ENCODE data around the gene SORCS2. TPM values are rescaled to one million over a fixed set of nuclear protein-coding genes. Genes with fewer than 3 reads are reported as not detected.
A peak's percentile ranks its signal among the peaks of the same experiment; 100 is the strongest.

The SORCS2 gene
- total RNA-seq, 1 donor from 2014 or later = 1.2 TPM

GRCh38 chr4:7415927-7416686 is 223.8 kb downstream of the SORCS2 start:
- no peak for DNase-seq

GRCh38 chr4:7416745-7417432 is 224.6 kb downstream of the SORCS2 start:
- DNase-seq = peak; percentile 14
- intact Hi-C loops (cut with DNase I) = no loop called here
- ATAC-seq (ENCODE audit: poor library complexity) = no peak

More at GRCh38 chr4:7415927-7416686, 223.8 kb downstream of the SORCS2 start:
- intact Hi-C loops (cut with DNase I) = no loop called here
- ATAC-seq (ENCODE audit: poor library complexity) = no peak

DNA sequence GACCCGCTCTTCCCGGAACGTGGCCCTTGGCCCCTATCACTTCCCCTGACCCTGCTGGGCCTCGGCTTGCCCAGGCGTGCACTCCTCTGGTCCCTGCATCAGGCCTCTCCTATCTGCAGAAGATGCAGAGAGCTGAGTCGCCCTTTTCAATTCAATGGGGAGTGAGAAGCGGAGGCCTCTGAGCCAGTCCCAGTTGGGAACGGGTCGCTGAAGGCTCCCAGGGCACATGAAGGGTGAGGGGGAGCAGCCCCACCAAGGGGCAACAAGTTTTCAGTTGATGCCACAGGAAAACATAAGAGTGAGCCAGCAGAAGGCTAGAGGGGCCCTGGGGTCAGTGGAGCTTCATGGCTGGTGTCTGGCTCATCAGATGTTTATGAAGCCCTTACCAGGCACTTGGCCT is 225.3 kb downstream of the SORCS2 start:
- intact Hi-C loops (cut with DNase I) = no loop called here
- ATAC-seq (ENCODE audit: poor library complexity) = no peak
- DNase-seq = peak; percentile 21

DNA sequence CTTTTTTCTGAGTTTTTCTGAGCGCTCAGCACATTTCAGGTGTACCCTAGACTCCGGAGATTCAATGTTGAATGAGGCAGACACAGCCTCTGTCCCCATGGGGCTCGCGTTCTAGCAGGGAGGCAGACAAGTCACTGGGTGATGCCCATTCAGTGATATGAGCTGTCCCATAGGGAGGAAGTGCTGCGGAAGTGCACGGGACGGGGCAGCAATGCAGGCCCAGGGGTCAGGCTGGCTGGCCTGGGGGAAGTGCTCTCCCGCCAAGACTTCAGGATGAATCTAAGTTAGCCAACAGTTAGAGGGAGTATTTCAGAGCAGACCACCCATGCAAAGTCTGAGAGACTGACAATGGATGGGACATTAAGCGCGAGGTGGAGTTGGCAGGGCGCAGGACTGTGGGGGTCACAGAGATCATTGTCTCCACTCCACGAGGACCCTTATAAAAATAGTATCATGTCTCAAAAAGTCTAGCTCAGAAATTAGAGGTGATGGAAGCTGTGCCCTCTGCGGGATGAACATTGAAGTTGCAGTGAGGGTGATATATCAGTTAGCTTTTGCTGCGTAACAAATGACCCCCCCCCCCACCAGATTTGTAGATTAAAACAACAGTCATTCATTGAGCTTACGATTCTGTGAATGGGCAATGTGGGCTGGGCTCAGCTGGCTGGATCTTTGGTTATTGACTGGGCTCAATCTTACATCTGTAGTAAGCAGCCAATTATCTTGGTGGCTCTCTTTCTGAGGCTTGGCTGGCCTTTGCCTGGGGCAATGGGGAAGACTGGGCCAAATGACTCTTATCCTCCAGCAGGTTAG is 226.0 kb downstream of the SORCS2 start:
- intact Hi-C loops (cut with DNase I) = no loop called here
- DNase-seq (peak; percentile 20), ATAC-seq (ENCODE audit: poor library complexity) (no peak)

GRCh38 chr4:7419961-7420660 is 227.8 kb downstream of the SORCS2 start:
- intact Hi-C loops (cut with DNase I) = no loop called here
- DNase-seq (peak; percentile 19), ATAC-seq (ENCODE audit: poor library complexity) (no peak)

GRCh38 chr4:7420661-7421040 is 228.3 kb downstream of the SORCS2 start:
- intact Hi-C loops (cut with DNase I) = no loop called here
- no peak for DNase-seq
- no peak for ATAC-seq (ENCODE audit: poor library complexity)

DNA sequence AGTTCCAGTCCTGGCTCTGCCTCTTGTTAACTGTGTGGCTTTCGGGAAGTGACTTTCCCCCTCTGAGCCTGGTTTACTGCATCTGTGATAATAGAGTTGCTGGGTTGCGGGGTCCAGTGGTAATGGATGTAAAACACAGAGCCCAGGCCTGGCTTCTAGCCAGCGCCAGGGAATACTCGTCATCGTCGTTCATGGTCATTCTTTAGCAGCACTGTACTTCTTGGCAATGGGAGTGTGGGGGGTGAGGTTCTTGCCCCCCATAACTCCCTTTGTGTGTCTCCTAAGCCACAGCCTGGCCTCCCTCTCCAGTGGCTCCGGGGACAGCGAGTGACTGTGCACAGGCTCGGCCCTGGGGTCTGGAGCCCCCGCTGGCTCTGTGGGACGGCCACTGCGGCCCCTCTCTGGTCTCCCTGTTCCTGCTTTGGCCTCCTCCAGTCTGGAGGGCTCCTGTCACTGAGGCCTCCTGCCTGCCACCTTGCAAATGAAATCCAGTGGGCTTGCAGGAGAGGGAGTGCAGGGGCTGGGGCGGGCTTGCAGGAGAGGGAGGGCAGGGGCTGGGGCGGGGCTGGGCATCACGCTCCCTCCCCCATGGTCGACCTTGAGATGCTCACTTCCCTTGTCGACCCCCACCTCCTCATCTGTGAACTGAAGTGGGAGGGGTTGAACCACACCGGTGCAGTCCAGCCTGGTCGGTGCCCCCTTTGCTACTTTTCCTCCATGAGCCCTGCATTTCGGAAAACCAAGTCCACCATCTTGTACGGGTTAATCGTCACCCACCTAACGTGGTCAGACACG is 229.2 kb downstream of the SORCS2 start:
- ATAC-seq (ENCODE audit: poor library complexity) = no peak
- intact Hi-C loops (cut with DNase I) = no loop called here
- no peak for DNase-seq

DNA sequence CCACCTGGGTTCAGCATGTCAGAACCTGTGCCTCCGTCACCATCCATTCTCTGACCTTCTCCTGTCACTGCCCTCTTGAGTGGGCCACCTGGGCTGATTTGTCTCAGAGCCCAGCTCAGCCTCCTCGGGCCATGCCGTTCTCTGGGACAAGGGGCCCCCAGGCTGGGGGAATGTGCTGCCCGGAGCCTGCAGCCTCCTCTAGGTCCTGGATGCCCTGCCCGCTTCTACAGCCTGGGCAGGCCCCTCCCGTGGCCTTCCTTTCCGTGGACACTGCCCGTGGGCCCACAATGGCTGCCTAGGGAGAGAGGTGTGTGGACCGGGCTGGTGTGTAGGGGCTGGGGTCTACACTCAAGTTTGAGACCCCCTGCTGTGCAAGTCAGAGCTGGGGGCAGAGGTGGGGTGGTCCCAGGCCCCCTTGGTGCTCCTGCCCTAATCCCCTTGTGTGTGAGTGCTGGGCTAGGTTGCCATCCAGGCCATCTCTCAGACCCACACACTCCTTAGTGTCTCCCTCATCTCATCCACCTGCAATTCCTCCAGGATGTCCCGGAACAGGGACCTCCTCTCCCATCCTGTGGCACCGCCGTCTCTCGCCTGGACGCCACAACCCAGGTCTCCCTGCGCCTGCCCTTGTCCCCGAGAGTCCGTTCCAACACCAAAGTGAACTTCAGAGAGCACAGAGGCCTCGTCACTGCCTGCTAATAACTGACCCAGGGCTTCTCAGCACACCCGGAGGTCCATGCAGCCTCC is 230.0 kb downstream of the SORCS2 start:
- no peak for ATAC-seq (ENCODE audit: poor library complexity)
- intact Hi-C loops (cut with DNase I) = no loop called here
- DNase-seq = no peak

DNA sequence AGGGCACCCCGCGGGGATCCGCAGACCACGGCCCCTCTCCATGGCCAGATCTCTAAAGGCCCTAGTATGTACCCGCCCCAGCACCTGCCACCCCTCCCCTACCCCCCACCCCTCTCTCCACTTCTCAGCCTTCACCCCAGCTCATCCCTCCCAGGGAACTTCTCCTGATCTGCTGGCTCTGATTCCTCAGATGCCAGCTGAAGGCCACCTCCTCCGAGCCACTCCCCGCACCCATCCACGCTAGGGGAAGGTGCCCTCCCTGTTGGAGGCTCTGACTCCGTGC is 230.5 kb downstream of the SORCS2 start:
- intact Hi-C loops (cut with DNase I) = no loop called here
- DNase-seq (no peak), ATAC-seq (ENCODE audit: poor library complexity) (no peak)

GRCh38 chr4:7423391-7423790 is 231.1 kb downstream of the SORCS2 start:
- no peak for DNase-seq
- intact Hi-C loops (cut with DNase I) = no loop called here
- ATAC-seq (ENCODE audit: poor library complexity) = no peak

DNA sequence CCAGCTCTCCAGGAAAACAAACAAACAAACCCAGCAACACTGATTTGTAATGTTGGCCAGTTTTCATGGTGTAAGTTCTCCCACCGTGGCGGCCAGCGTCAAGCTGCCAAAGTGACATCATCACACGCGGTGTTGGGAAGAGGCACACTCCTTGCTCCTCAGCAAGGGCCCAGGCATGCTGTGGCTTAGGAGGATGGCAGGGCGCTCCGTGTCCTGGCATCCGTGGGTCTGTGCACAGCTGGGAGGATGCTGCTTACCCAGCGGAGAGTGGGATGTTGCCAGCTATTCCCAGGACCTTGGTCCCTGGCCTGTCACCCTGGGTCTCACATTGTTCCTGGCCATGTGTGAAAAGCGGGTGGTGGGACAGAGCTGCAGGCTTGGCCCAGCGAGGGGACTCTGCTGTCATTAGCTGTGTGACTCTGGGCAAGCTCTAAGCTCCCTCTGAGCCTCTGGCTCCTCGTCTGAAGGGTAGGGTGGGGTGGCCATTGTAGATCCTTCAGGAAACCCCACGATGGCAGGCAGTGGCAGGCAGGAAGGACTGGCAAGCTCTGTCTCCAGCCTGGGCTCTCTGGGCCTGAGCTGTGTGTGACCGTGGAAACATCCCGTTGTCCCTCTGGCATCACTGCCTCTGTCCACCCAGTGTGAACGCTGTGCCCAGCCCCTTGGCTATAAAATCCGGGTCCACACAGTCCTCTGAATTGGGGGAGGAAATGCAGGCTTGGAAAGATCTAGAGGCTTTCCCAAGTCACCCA is 231.6 kb downstream of the SORCS2 start:
- DNase-seq (peak; percentile 31), ATAC-seq (ENCODE audit: poor library complexity) (no peak)
- intact Hi-C loops (cut with DNase I) = no loop called here

GRCh38 chr4:7424553-7425111 is 232.3 kb downstream of the SORCS2 start:
- intact Hi-C loops (cut with DNase I) = no loop called here
- peak; percentile 20 for DNase-seq

DNA sequence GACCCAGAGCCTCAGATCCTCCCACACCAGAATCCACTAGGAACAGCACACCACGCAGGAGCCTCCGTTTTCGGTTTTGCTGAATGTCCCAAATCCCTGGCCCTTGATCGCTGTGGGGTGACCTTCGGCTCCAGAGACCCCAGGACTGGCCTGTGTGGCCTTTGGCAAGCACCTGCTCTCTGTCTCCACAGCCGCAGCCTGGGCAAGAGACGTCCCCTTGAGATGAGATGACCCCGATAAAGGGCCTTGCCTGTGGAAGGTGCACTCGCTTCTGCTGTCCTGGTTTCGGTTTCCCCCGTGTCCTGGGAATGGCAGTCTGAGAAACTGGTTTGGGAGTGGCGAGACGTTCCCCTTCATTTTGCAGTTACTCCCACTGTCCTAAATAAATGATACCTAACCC is 232.8 kb downstream of the SORCS2 start:
- DNase-seq (peak; percentile 22), ATAC-seq (ENCODE audit: poor library complexity) (no peak)
- intact Hi-C loops (cut with DNase I) = no loop called here

More at GRCh38 chr4:7424553-7425111, 232.3 kb downstream of the SORCS2 start:
- ATAC-seq (ENCODE audit: poor library complexity) = no peak

- intact Hi-C loops (cut with DNase I) = no loop called here
- ATAC-seq (ENCODE audit: poor library complexity) (no peak), DNase-seq (peak; percentile 21)
These were observed 233.5 kb downstream of the SORCS2 start for GRCh38 chr4:7425591-7426468.

DNA sequence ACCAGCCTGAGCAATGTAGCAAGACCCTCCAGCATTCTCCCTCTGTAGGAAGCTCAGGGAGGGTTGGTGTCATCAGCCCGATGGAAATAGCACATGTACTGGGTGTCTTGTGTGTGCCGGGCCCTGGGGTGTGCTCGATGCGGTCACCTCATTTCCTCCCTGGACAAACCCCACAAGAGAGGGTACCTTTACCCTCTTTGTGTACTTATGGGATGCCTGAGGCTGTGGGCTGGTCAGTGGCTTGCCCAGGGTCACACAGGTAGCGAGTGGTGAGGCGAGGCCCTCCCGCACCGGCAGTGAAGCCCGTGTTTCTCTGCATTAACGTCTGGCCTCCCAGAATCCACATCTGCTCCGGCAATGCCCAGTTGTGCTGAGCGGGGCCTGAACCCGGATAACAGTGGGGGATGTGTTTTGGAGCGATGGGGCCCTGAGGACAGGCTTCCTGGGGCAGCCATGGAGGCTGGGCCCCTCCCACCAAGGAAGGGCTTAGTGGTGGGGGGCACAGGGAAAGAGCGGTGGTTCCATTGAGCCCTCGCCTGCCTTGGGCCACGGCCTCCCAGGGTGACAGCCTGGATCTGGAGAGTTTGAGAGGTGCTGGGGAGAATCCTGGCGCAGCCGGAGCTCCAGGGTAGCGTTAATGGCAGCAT is 234.3 kb downstream of the SORCS2 start:
- ATAC-seq (ENCODE audit: poor library complexity) (no peak), DNase-seq (peak; percentile 20)
- intact Hi-C loops (cut with DNase I) = no loop called here

Measured in Right ventricle myocardium superior (tissue), 1 donor.